H1 (cell line): Measurements from ENCODE around the gene BRSK2. TPM values are rescaled to one million over a fixed set of nuclear protein-coding genes. Genes with fewer than 3 reads are reported as not detected.

Experiments
- KDM1A ChIP-seq: fragments of 200-600, 300-600 bp; sonication (generic); IDR thresholded peaks from 2 replicates; pipeline ENCODE4 v1.7.1; 2016; ENCODE audit warnings: mild to moderate bottlenecking, low read length, borderline replicate concordance
- polyA plus RNA-seq, 7 experiments: library from polyadenylated mRNA; depleted of rRNA in 3 of 7; stranded (reverse) in 5 of 7; unstranded in 2 of 7; fragments of >200 nt in 5 of 7; fragments of 200-250 nt in 2 of 7; gene quantifications; 1 replicate in 5 of 7; 2 replicates in 1 of 7; 4 replicates in 1 of 7; pipeline versions ENCODE4 v1.2.1 to v1.2.3, GENCODE V29; 2011 to 2013; ENCODE audit warnings: missing spikeins in 2 of 7, mixed read lengths in 2 of 7
- total RNA-seq: library from RNA; stranded (reverse); fragmentation: NEBNext Ultra II Directional; extraction: Animal tissue kit (Norgen Biotek cat#: 25700); gene quantifications from 2 replicates; pipeline ENCODE4 v1.2.1, GENCODE V29; 2021

Gene BRSK2
- total and polyA plus RNA-seq, 2 of the 8 experiments (the other 6 are each of a cell fraction or from before 2014, with no cell fraction given), result 17.3 to 27.1 TPM

- TF ChIP-seq KDM1A, result no peak
These were observed 86.1 kb downstream of the BRSK2 start (continued) for GRCh38 chr11:1475841-1476240.
